Activated naive CD8-positive, alpha-beta T cell treated with anti-CD3 and anti-CD28 coated beads for 36 hours (primary cell): Measurements from ENCODE around the gene WNT7A. TPM values are rescaled to one million over a fixed set of nuclear protein-coding genes. Genes with fewer than 3 reads are reported as not detected.
"Not testable (repeated sequence)": the region's sequence is repeated elsewhere in the genome, so short reads cannot be mapped to it uniquely, and the experiment has no call there.

Experiments
- DNase-seq: peaks from one replicate; pipeline ENCODE4 v3.0.0; 2021
- H3K27ac Mint-ChIP-seq: one replicate; pipeline ENCODE4 v1.8.0; 2022; ENCODE audit warnings: mild to moderate bottlenecking, moderate library complexity, mixed read lengths
- H3K27me3 Mint-ChIP-seq: one replicate; pipeline ENCODE4 v1.8.0; 2022; ENCODE audit warnings: mild to moderate bottlenecking, mixed read lengths
- H3K36me3 Mint-ChIP-seq: one replicate; pipeline ENCODE4 v1.8.0; 2021; ENCODE audit warnings: mild to moderate bottlenecking, mixed read lengths
- H3K4me1 Mint-ChIP-seq: one replicate; pipeline ENCODE4 v1.8.0; 2021; ENCODE audit warnings: mixed read lengths
- H3K4me3 Mint-ChIP-seq: one replicate; pipeline ENCODE4 v1.8.0; 2022; ENCODE audit warnings: mild to moderate bottlenecking, moderate library complexity, mixed read lengths
- H3K9me3 Mint-ChIP-seq: one replicate; pipeline ENCODE4 v1.8.0; 2022; ENCODE audit warnings: mixed read lengths
- total RNA-seq, 2 experiments: library from RNA; stranded (reverse); gene quantifications; one replicate each; pipeline ENCODE4 v1.2.3, GENCODE V29; 2021

Gene WNT7A
- total RNA-seq, 2 experiments from 2014 or later: 0.20 TPM; not detected in 1

DNA sequence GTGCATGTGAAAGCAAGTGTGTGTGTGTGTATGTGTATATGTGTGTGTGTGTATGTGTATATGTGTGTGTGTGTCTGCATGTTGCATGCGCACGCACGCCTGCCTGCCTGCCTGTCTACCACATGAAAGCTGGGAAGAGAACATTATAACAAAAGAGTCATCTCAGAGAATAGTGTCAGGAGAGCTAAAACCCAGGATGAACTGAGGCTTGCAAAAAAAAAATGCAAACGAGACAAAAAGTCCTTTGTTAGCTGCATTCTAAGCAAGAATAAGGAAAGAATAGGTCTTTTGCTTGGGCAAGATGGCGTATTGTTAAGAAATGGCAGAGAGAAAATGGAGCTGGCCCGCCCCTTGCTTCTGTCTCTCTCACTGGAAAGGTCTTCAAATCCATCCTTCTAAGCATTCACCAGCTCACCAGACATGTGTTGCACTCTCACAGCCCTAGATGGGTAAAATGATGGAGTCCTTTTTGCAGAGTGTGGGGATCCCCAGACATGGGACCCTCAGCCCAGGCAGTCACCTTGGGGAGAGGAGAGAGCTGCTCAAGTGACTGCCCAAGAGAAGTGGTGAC lies 16.4 kb downstream of the WNT7A start:
- Mint-ChIP-seq H3K27ac (no peak overlapping the region), H3K36me3 (no peaks in the 10 kb centered on the region), H3K4me3 (no peak overlapping the region), H3K27me3 (no peaks in the 10 kb centered on the region), H3K4me1 (peaks cover 21% of the 10 kb centered on the region), H3K9me3 (no peaks in the 10 kb centered on the region)
- DNase-seq: no peak

DNA sequence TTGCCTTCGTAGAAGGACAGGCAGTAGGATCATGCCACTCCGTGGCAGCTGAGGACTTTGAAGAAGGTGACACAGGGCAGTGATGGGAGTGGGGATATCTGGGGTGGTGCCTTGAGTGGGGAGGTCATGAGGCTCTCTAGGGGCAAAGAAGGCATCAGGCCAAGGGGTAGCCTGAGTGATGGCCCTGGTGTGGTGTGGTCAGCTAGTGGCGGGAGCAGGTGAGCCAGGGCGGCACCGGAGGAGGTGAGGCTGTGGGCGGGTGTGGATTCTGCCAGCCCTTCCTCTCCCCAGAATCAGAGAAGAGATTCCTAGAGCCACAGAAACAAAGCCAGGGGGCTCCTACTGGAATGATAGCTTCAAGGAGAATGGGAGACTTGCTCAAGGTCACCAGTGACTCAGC lies 18.4 kb downstream of the WNT7A start:
- no peak for DNase-seq
- Mint-ChIP-seq H3K36me3 (no peaks in the 10 kb centered on the region), H3K4me1 (peaks cover 9% of the 10 kb centered on the region), H3K4me3 (no peak overlapping the region), H3K9me3 (no peaks in the 10 kb centered on the region), H3K27me3 (no peaks in the 10 kb centered on the region), H3K27ac (no peak overlapping the region)

GRCh38 chr3:13860001-13860400 lies 19.9 kb downstream of the WNT7A start:
- Mint-ChIP-seq H3K9me3 (no peaks in the 10 kb centered on the region), H3K4me1 (no peaks in the 10 kb centered on the region), H3K27me3 (no peaks in the 10 kb centered on the region), H3K27ac (no peak overlapping the region), H3K4me3 (no peak overlapping the region), H3K36me3 (no peaks in the 10 kb centered on the region)
- DNase-seq: no peak

DNA sequence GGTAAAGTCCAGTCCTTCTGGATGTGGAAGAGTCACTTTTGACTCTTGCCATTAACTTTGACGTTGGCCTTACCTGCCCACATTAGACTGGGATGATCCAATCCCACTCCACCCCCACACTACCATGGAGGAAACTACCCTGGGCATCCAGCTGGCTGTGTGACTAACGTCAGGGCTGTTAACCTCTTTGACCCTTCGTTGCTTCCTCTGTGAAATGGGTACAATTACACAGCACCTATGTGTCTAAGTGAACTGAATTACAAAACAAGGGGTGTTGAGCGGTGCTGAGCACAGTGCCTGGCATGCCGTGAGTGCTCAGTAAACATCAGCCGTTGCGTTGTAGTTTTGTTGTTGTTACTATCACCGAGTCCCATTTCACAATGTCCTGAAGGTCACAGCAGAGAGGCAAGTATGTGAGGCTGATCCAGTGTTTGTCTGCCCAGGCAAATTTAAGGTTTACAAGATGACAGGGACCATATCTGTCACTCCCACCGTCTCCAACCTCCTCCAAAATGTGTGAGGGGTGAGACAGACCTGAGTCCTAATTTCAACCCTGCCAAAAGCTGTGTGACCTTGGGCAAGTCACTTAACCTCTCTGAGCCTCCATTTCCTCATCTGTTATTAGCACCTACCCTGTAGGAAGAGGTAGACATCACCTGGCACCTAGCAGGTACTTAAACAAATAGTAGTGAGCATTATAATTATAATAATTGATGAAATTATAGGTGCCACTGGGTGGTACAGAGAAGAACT lies 20.9 kb downstream of the WNT7A start:
- Mint-ChIP-seq H3K4me1 (peaks cover 2% of the 10 kb centered on the region), H3K36me3 (no peaks in the 10 kb centered on the region), H3K9me3 (no peaks in the 10 kb centered on the region), H3K4me3 (no peak overlapping the region), H3K27me3 (no peaks in the 10 kb centered on the region), H3K27ac (no peak overlapping the region)
- no peak for DNase-seq

DNA sequence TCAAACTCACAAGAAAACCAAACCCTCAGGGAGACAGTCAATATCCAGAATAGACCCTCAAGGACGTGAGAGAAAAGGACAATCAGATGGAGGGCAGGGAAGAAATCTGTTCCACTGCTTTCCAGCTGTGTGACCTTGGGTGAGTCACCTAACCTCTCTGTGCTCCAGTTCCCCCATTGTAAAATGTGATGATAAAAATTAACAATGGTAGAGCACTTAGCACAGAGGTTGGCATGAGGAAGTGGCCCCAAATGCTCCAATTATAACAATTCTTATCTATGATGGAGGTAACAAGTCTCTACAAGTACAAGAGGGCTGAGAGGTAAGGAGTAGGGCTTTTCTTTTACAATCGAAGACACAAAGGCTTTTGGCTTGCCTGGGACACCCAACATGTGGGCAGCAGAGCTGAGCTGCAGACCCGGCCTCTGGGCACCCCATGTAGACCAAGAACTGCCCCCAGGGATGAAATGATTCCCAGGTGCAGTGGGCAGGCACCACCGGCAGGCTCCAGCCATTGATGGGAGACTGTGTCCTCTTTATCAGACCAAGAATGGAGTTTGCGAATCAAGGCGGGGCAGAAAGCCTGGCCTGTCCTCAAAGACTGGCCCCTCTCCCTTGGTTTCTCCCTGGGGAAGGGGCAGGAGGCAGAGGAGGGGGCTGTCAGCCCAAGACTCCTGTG lies 22.0 kb downstream of the WNT7A start:
- H3K27ac Mint-ChIP-seq: no peak overlapping the region
- no peaks in the 10 kb centered on the region for H3K27me3 Mint-ChIP-seq
- H3K4me3 Mint-ChIP-seq: no peak overlapping the region
- no peaks in the 10 kb centered on the region for H3K9me3 Mint-ChIP-seq
- DNase-seq: no peak
- H3K4me1 Mint-ChIP-seq: peaks cover 10% of the 10 kb centered on the region
- no peaks in the 10 kb centered on the region for H3K36me3 Mint-ChIP-seq

DNA sequence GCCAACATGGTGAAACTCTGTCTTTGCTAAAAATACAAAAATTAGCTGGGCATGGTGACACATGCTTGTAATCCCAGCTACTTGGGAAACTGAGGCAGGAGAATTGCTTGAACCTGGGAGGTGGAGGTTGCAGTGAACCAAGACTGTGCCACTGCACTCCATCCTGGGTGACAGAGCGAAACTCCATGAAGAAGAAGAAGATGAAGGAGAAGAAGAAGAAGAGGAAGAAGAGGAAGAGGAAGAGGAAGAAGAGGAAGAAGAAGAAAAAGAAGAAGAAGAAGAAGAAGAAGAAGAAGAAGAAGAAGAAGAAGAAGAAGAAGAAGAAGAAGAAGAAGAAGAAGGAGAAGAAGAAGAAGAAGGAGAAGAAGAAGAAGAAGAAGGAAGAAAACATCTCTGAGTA lies 23.2 kb downstream of the WNT7A start:
- H3K9me3 Mint-ChIP-seq, H3K4me3 Mint-ChIP-seq, H3K4me1 Mint-ChIP-seq, DNase-seq, H3K27me3 Mint-ChIP-seq, H3K36me3 Mint-ChIP-seq, H3K27ac Mint-ChIP-seq: not testable (repeated sequence)

GRCh38 chr3:13856006-13856405 lies 23.9 kb downstream of the WNT7A start:
- Mint-ChIP-seq H3K36me3 (no peaks in the 10 kb centered on the region), H3K4me1 (peaks cover 11% of the 10 kb centered on the region), H3K9me3 (no peaks in the 10 kb centered on the region), H3K4me3 (no peak overlapping the region), H3K27ac (no peak overlapping the region), H3K27me3 (no peaks in the 10 kb centered on the region)
- DNase-seq: no peak

DNA sequence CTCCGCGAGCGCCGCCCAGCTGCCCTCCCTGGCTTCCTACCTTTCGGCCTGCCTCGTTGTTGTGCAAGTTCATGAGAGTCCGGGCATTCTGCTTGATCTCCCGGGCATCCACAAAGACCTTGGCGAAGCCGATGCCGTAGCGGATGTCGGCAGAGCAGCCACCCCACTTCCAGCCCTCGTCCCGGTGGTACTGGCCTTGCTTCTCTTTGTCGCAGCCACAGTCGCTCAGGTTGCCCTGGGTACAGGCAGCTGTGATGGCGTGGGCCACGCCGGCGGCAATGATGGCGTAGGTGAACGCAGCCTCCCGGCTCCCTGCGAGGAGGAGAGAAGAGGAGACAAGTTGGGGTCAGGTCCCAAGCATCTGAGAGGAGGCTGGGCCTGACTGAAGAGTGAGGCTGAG lies 25.4 kb downstream of the WNT7A start:
- no peaks in the 10 kb centered on the region for H3K27me3 Mint-ChIP-seq
- H3K4me3 Mint-ChIP-seq: no peak overlapping the region
- H3K4me1 Mint-ChIP-seq: peaks cover 11% of the 10 kb centered on the region
- H3K36me3 Mint-ChIP-seq: no peaks in the 10 kb centered on the region
- no peak for DNase-seq
- no peaks in the 10 kb centered on the region for H3K9me3 Mint-ChIP-seq
- H3K27ac Mint-ChIP-seq: no peak overlapping the region

- no peaks in the 10 kb centered on the region for H3K9me3 Mint-ChIP-seq
- peaks cover 11% of the 10 kb centered on the region for H3K4me1 Mint-ChIP-seq
- no peaks in the 10 kb centered on the region for H3K27me3 Mint-ChIP-seq
- peak; percentile 10 for DNase-seq
- H3K36me3 Mint-ChIP-seq: no peaks in the 10 kb centered on the region
- H3K4me3 Mint-ChIP-seq: no peak overlapping the region
- no peak overlapping the region for H3K27ac Mint-ChIP-seq
Observed at GRCh38 chr3:13853978-13854296, 25.9 kb downstream of the WNT7A start.

DNA sequence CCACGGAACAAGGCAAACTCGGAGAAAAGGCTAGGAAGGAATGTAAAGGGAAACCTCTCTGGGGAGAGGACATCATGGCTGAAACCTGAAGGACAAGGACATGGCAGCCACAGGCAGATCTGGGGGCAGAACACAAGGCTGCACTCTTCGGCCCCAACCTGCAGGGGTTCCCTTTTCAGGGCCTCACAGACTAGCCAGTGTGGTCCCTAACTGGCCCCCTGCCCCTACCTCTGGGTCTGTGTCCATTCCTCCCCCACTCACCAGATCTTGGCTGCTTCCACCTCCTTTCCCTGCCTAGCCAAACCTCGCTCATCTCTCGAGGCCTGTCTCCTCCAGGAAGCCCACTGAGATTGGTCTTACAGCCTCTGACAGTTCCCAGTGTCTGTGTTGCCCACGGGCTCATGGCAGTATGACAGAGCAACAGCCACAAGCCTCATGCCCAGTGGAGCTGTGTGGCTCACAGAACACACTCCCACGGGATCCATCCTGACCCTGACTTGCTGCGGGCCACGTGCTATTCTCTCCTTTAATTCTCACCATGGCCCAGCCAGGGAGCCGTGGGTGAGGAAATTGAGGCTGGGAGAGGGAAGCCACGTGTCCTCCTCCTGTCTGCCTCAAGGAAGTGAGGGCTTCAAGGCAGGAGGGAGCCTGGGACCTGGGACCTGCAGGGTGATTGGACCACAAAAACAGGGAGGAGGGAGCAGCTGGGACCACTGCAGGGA lies 26.5 kb downstream of the WNT7A start:
- Mint-ChIP-seq H3K27me3 (no peaks in the 10 kb centered on the region), H3K9me3 (no peaks in the 10 kb centered on the region), H3K4me1 (peaks cover 11% of the 10 kb centered on the region), H3K27ac (no peak overlapping the region), H3K4me3 (no peak overlapping the region), H3K36me3 (no peaks in the 10 kb centered on the region)
- no peak for DNase-seq

DNA sequence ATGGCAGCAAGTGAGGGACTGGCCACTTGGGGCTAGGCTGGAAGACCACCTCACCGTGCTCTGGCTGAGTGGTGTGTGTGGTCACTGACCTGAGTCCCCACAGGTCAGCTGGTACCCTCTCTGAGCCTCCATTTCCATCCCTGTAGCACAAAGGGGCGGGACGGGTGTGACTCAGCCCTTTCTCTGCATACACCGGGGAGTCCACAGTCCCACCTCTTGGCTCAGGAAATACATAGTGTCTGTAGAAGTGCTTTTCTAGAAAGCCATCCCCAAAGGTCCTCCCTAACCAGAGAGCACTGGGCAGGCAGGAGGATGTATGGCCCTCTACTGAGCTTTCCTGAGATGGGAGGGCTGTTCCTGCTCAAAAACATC lies 27.2 kb downstream of the WNT7A start:
- Mint-ChIP-seq H3K4me3 (no peak overlapping the region), H3K27me3 (no peaks in the 10 kb centered on the region), H3K4me1 (peaks cover 11% of the 10 kb centered on the region), H3K9me3 (no peaks in the 10 kb centered on the region), H3K36me3 (no peaks in the 10 kb centered on the region), H3K27ac (no peak overlapping the region)
- no peak for DNase-seq

DNA sequence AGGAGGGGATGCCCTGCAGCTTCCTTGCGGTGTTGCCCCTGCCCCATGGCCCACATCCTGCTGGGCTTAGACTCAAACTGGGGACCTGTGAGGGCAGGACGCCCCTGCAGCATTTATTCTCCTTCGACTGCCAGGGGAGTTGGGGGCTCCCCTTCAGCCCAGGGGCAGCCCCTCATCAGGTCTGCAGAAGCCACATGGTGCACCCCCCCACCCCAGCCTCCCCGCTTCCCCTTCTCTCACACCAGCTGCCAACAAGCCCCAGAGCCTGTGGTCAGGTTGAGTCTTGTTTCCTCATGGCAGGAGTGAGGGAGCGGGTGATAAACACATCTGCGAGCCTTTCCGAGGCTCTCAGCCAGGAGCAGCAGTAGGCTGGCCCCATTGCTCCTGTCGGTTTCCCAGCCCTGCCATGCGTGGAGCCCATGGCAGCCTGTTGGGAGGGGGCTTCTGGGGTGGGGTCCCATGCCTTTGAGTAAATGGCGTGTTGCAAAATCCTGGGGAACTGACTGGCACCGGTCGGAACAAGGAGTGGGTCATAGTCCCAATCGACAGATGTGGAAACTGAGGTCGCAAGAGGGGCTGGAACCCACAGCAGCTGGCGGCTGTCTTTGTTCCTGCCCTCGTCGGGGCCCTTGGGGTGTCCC lies 27.8 kb downstream of the WNT7A start:
- H3K9me3 Mint-ChIP-seq: no peaks in the 10 kb centered on the region
- H3K4me3 Mint-ChIP-seq: no peak overlapping the region
- no peak overlapping the region for H3K27ac Mint-ChIP-seq
- peaks cover 11% of the 10 kb centered on the region for H3K4me1 Mint-ChIP-seq
- H3K36me3 Mint-ChIP-seq: no peaks in the 10 kb centered on the region
- no peak for DNase-seq
- no peaks in the 10 kb centered on the region for H3K27me3 Mint-ChIP-seq

GRCh38 chr3:13851091-13851849 lies 28.6 kb downstream of the WNT7A start:
- H3K4me3 Mint-ChIP-seq: no peak overlapping the region
- no peaks in the 10 kb centered on the region for H3K9me3 Mint-ChIP-seq
- no peaks in the 10 kb centered on the region for H3K36me3 Mint-ChIP-seq
- no peaks in the 10 kb centered on the region for H3K27me3 Mint-ChIP-seq
- H3K4me1 Mint-ChIP-seq: peaks cover 11% of the 10 kb centered on the region
- H3K27ac Mint-ChIP-seq: no peak overlapping the region
- DNase-seq: no peak

DNA sequence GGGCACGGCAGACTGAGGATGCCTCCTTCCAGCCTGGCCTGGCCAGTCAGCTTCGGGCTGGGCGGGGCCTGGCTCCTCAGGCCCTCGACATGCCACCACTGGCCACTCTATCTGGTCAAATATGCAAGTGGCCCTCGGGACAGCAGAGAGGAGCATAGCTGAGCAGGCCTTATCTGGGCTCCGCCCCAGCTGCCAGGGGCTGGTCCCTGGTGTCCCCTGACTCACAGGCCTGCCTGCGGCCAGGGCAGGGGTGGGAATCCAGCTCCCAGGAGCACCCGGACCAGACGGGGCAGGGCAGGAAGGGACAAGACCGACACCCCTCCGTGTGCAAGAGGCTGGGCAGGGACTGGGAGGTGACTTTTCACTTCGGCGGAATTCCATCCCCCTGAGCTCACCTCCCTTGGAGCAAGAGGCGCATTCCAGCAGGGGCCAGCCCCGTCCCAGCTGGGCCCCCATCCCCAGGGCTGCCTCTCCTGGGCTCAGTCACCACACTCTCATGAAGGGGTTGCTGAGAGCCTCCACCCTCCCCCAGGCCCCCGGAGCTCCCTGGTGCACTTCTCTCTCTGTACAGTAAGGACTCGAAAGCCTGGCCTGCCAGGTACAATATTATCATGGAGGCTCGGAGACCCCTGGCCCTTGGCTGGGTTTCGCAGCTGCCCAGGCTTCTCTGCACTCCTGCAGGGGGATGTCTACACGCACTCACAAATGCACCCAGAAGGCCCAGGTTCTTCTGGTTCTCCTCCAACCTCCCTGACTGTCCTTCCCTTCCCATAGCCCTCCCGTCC lies 29.5 kb downstream of the WNT7A start:
- Mint-ChIP-seq H3K4me1 (peaks cover 11% of the 10 kb centered on the region), H3K9me3 (no peaks in the 10 kb centered on the region), H3K4me3 (no peak overlapping the region), H3K27me3 (no peaks in the 10 kb centered on the region), H3K27ac (no peak overlapping the region), H3K36me3 (no peaks in the 10 kb centered on the region)
- DNase-seq: no peak
